ENCODE results near the gene PCDH9.

Gene PCDH9

DNA sequence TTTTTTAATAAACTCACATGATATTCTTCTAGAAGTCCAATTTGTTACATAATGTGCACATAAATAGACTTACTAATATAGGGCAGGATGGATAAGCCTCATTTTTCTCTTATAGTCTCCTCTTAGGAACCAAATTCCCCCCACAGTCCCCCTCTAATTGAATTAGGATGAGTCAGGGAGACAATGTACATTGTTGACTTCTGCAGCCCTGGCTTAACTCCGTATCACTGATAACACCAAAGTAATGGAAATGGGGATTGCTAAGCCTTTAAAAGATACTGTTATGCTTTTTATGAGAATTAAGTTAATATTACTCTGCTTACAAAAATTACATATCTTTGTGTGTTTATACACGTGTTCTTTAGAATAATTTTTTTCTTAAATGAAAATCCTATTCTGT, 5.1 kb upstream of the PCDH9 start:
- H3K4me3 ChIP-seq (ENCODE audit: low read depth in 1 of 2, low read length in 2 of 2), result no peak overlapping the region

DNA sequence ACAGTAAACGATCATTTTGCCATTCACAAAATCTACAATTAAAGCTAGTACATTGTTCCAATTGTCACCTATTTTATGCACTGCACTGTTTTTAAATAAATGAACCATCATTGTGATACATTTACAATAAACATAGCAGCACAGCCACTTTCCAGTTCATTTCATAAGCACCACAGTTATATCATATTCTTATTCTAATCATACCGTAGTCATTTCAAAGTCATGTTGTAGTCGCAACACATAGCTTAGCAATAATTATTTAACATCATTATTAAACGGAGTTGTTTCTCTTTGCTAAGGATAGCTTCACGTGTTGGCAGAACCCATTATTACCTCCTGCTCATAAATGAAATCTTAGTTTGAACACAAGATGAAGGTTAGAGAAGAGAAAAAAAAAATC, 2.2 kb upstream of the PCDH9 start:
- peaks cover 0 to 6% of the 10 kb centered on the region in 2 donors for H3K4me1 ChIP-seq (ENCODE audit: control insufficient read depth in 1 of 2, insufficient read depth in 2 of 2, low read length in 2 of 2)
- peaks cover 8 to 24% of the 10 kb centered on the region in 2 donors for H3K27me3 ChIP-seq (ENCODE audit: control insufficient read depth in 1 of 2, insufficient read depth in 2 of 2, low read length in 2 of 2)
- no peak overlapping the region for H3K4me3 ChIP-seq (ENCODE audit: low read depth in 1 of 2, low read length in 2 of 2)
- no peak overlapping the region for H3K27ac ChIP-seq (ENCODE audit: low read depth, low read length)
- no peaks in the 10 kb centered on the region for H3K9me3 ChIP-seq (ENCODE audit: control insufficient read depth in 1 of 2, low read length in 2 of 2)
- H3K36me3 ChIP-seq (ENCODE audit: control insufficient read depth in 1 of 2, insufficient read depth in 2 of 2, low read length in 2 of 2), result no peaks in the 10 kb centered on the region
- H3K9ac ChIP-seq (ENCODE audit: low read depth in 1 of 2, low read length in 2 of 2), result no peak overlapping the region

More for the DNA sequence above, 5.1 kb upstream of the PCDH9 start:
- peaks cover 0 to 6% of the 10 kb centered on the region in 2 donors for H3K4me1 ChIP-seq (ENCODE audit: control insufficient read depth in 1 of 2, insufficient read depth in 2 of 2, low read length in 2 of 2)
- H3K9ac ChIP-seq (ENCODE audit: low read depth in 1 of 2, low read length in 2 of 2), result no peak overlapping the region
- no peaks in the 10 kb centered on the region for H3K9me3 ChIP-seq (ENCODE audit: control insufficient read depth in 1 of 2, low read length in 2 of 2)
- H3K36me3 ChIP-seq (ENCODE audit: control insufficient read depth in 1 of 2, insufficient read depth in 2 of 2, low read length in 2 of 2), result no peaks in the 10 kb centered on the region
- H3K27me3 ChIP-seq (ENCODE audit: control insufficient read depth in 1 of 2, insufficient read depth in 2 of 2, low read length in 2 of 2), result peaks cover 0 to 13% of the 10 kb centered on the region in 2 donors
- no peak overlapping the region for H3K27ac ChIP-seq (ENCODE audit: low read depth, low read length)

DNA sequence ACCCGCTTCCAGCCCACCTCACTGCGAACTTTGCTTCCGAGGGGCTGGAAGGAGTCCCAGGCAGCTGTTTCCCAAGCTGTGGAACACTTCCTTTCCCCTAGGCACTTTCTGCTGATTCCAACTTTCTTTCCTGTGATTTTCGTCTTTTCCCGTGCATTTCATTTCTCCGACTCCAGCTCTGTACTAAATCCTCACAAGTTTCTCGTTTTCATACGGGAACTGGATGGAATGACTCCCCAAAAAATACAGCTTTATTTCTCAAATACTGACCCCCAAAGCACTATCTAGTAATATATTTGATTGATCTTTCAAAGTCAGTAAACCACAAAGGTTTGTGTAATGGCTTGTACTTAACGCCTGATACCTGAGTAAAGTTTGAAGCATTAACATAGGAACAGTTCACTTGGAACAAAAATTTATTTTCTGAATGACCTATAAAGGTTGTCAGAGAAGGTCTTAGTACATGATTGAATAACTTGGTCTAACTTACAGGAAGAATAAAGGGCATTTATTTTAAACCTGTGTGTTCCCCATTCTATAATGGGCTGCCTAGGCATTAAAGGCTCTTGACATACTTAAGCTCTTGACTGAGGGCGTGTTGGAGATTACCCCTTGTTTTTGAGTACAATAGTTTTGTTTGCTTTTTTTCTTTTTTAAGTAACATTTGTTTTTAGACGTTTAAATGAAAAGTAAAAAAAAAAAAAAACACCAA, 1.3 kb upstream of the PCDH9 start:
- H3K27ac ChIP-seq (ENCODE audit: low read depth, low read length), result peak overlapping the region; percentile 63

GRCh38 chr13:67230404-67231288, 510 bp upstream of the PCDH9 start:
- peak overlapping the region; percentile 63 for H3K27ac ChIP-seq (ENCODE audit: low read depth, low read length)
- no peaks in the 10 kb centered on the region for H3K9me3 ChIP-seq (ENCODE audit: control insufficient read depth in 1 of 2, low read length in 2 of 2)
- H3K9ac ChIP-seq (ENCODE audit: low read depth in 1 of 2, low read length in 2 of 2), result peak overlapping the region; percentile 33 to 48
- peak overlapping the region; percentile 85 to 89 for H3K4me3 ChIP-seq (ENCODE audit: low read depth in 1 of 2, low read length in 2 of 2)
- H3K27me3 ChIP-seq (ENCODE audit: control insufficient read depth in 1 of 2, insufficient read depth in 2 of 2, low read length in 2 of 2), result peaks cover 9 to 24% of the 10 kb centered on the region in 2 donors
- peaks cover 0 to 6% of the 10 kb centered on the region in 2 donors for H3K4me1 ChIP-seq (ENCODE audit: control insufficient read depth in 1 of 2, insufficient read depth in 2 of 2, low read length in 2 of 2)
- H3K36me3 ChIP-seq (ENCODE audit: control insufficient read depth in 1 of 2, insufficient read depth in 2 of 2, low read length in 2 of 2), result no peaks in the 10 kb centered on the region

More for the DNA sequence above, 1.3 kb upstream of the PCDH9 start:
- Histone ChIP-seq H3K9ac (ENCODE audit: low read depth in 1 of 2, low read length in 2 of 2) (peak overlapping the region; percentile 33 to 48), H3K9me3 (ENCODE audit: control insufficient read depth in 1 of 2, low read length in 2 of 2) (no peaks in the 10 kb centered on the region), H3K36me3 (ENCODE audit: control insufficient read depth in 1 of 2, insufficient read depth in 2 of 2, low read length in 2 of 2) (no peaks in the 10 kb centered on the region), H3K27me3 (ENCODE audit: control insufficient read depth in 1 of 2, insufficient read depth in 2 of 2, low read length in 2 of 2) (peaks cover 9 to 24% of the 10 kb centered on the region in 2 donors), H3K4me1 (ENCODE audit: control insufficient read depth in 1 of 2, insufficient read depth in 2 of 2, low read length in 2 of 2) (peaks cover 0 to 6% of the 10 kb centered on the region in 2 donors), H3K4me3 (ENCODE audit: low read depth in 1 of 2, low read length in 2 of 2) (peak overlapping the region; percentile 85 to 89)

DNA sequence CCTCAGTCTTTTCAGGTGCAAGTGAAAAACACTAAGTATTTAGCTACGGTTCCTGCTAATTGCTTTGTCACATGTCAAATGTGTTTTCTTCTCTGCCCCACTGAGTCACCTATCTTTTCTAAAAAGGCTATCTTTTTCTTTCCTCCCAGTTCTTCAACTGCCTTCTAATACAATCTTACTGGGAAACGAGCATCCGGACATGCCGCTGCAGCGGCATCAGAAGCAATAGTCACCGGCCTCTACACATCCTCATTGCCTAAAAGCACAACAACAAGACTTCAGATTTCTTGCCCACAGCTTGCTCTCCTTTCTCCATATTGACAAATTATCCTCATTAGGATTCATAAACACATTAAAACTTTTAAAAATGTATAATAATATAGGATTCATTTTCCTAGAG, 1.2 kb downstream of the PCDH9 start:
- Histone ChIP-seq H3K9ac (ENCODE audit: low read depth in 1 of 2, low read length in 2 of 2) (no peak overlapping the region), H3K4me3 (ENCODE audit: low read depth in 1 of 2, low read length in 2 of 2) (no peak overlapping the region), H3K4me1 (ENCODE audit: control insufficient read depth in 1 of 2, insufficient read depth in 2 of 2, low read length in 2 of 2) (peaks cover 0 to 6% of the 10 kb centered on the region in 2 donors)

DNA sequence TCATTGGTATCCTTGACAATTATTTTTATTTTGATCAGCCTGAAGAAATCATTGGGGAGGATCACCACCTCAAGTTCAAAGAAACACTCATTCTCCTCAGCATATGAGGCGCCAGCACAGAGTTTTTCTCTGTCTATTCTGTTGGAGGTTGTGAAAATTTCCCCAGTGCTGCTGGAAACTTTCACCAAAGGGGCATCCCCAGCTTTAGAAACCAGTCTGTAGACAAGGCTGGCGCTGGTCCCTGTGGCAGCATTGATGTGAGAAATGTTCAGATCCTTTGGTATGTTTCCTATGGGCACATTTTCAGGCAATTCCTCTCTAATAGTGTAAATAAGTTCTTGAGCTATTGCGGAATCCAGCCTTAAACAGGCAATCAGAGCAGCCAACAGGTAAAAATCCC, 2.1 kb downstream of the PCDH9 start:
- Histone ChIP-seq H3K9me3 (ENCODE audit: control insufficient read depth in 1 of 2, low read length in 2 of 2) (no peaks in the 10 kb centered on the region), H3K4me3 (ENCODE audit: low read depth in 1 of 2, low read length in 2 of 2) (no peak overlapping the region), H3K9ac (ENCODE audit: low read depth in 1 of 2, low read length in 2 of 2) (no peak overlapping the region), H3K27ac (ENCODE audit: low read depth, low read length) (no peak overlapping the region), H3K4me1 (ENCODE audit: control insufficient read depth in 1 of 2, insufficient read depth in 2 of 2, low read length in 2 of 2) (peaks cover 0 to 6% of the 10 kb centered on the region in 2 donors), H3K27me3 (ENCODE audit: control insufficient read depth in 1 of 2, insufficient read depth in 2 of 2, low read length in 2 of 2) (peaks cover 9 to 24% of the 10 kb centered on the region in 2 donors), H3K36me3 (ENCODE audit: control insufficient read depth in 1 of 2, insufficient read depth in 2 of 2, low read length in 2 of 2) (no peaks in the 10 kb centered on the region)

More for the DNA sequence above, 1.2 kb downstream of the PCDH9 start:
- H3K27ac ChIP-seq (ENCODE audit: low read depth, low read length), result no peak overlapping the region
- no peaks in the 10 kb centered on the region for H3K9me3 ChIP-seq (ENCODE audit: control insufficient read depth in 1 of 2, low read length in 2 of 2)
- peaks cover 9 to 24% of the 10 kb centered on the region in 2 donors for H3K27me3 ChIP-seq (ENCODE audit: control insufficient read depth in 1 of 2, insufficient read depth in 2 of 2, low read length in 2 of 2)
- no peaks in the 10 kb centered on the region for H3K36me3 ChIP-seq (ENCODE audit: control insufficient read depth in 1 of 2, insufficient read depth in 2 of 2, low read length in 2 of 2)

GRCh38 chr13:67227131-67227983, 2.8 kb downstream of the PCDH9 start:
- no peaks in the 10 kb centered on the region for H3K9me3 ChIP-seq (ENCODE audit: control insufficient read depth in 1 of 2, low read length in 2 of 2)
- H3K4me1 ChIP-seq (ENCODE audit: control insufficient read depth in 1 of 2, insufficient read depth in 2 of 2, low read length in 2 of 2), result peaks cover 0 to 6% of the 10 kb centered on the region in 2 donors
- H3K27me3 ChIP-seq (ENCODE audit: control insufficient read depth in 1 of 2, insufficient read depth in 2 of 2, low read length in 2 of 2), result peaks cover 9 to 19% of the 10 kb centered on the region in 2 donors
- H3K4me3 ChIP-seq (ENCODE audit: low read depth in 1 of 2, low read length in 2 of 2), result no peak overlapping the region
- no peak overlapping the region for H3K9ac ChIP-seq (ENCODE audit: low read depth in 1 of 2, low read length in 2 of 2)
- H3K36me3 ChIP-seq (ENCODE audit: control insufficient read depth in 1 of 2, insufficient read depth in 2 of 2, low read length in 2 of 2), result no peaks in the 10 kb centered on the region
- no peak overlapping the region for H3K27ac ChIP-seq (ENCODE audit: low read depth, low read length)

DNA sequence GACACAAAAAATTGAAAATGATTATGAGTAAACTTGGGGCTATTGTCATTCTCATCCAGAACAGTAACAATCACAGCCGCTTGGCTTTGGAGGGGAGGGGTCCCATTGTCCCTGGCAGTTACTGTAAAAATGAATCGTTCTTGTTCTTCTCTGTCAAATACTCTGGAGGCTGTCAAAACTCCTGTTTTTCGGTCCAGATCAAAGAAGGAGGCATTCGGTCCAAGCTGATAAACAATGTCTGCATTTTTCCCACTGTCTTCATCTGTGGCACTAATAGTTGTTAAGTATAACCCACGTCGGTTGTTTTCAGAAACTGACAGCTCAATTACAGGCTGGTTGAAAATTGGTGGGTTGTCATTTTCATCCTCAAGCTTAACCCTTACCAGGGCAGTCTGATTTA, 3.4 kb downstream of the PCDH9 start:
- H3K4me3 ChIP-seq (ENCODE audit: low read depth in 1 of 2, low read length in 2 of 2), result no peak overlapping the region
- H3K9ac ChIP-seq (ENCODE audit: low read depth in 1 of 2, low read length in 2 of 2), result no peak overlapping the region
- no peaks in the 10 kb centered on the region for H3K36me3 ChIP-seq (ENCODE audit: control insufficient read depth in 1 of 2, insufficient read depth in 2 of 2, low read length in 2 of 2)
- peaks cover 0 to 6% of the 10 kb centered on the region in 2 donors for H3K4me1 ChIP-seq (ENCODE audit: control insufficient read depth in 1 of 2, insufficient read depth in 2 of 2, low read length in 2 of 2)
- H3K27me3 ChIP-seq (ENCODE audit: control insufficient read depth in 1 of 2, insufficient read depth in 2 of 2, low read length in 2 of 2), result peaks cover 9 to 18% of the 10 kb centered on the region in 2 donors
- H3K27ac ChIP-seq (ENCODE audit: low read depth, low read length), result no peak overlapping the region
- no peaks in the 10 kb centered on the region for H3K9me3 ChIP-seq (ENCODE audit: control insufficient read depth in 1 of 2, low read length in 2 of 2)

GRCh38 chr13:67225252-67226159, 4.6 kb downstream of the PCDH9 start:
- Histone ChIP-seq H3K4me3 (ENCODE audit: low read depth in 1 of 2, low read length in 2 of 2) (no peak overlapping the region), H3K9ac (ENCODE audit: low read depth in 1 of 2, low read length in 2 of 2) (no peak overlapping the region), H3K4me1 (ENCODE audit: control insufficient read depth in 1 of 2, insufficient read depth in 2 of 2, low read length in 2 of 2) (no peaks in the 10 kb centered on the region), H3K9me3 (ENCODE audit: control insufficient read depth in 1 of 2, low read length in 2 of 2) (no peaks in the 10 kb centered on the region), H3K27me3 (ENCODE audit: control insufficient read depth in 1 of 2, insufficient read depth in 2 of 2, low read length in 2 of 2) (peaks cover 9 to 10% of the 10 kb centered on the region in 2 donors), H3K27ac (ENCODE audit: low read depth, low read length) (no peak overlapping the region), H3K36me3 (ENCODE audit: control insufficient read depth in 1 of 2, insufficient read depth in 2 of 2, low read length in 2 of 2) (no peaks in the 10 kb centered on the region)
